Skeletal muscle cell (primary cell): ENCODE data around the gene COL13A1.

Source experiments
- DNase-seq: peaks from one replicate; pipeline ENCODE4 v3.0.0-alpha.2; 2010; ENCODE audit warnings: low read depth
- H3K4me3 ChIP-seq: 2 replicates; pipeline ENCODE4 v1.5.1; 2011; ENCODE audit warnings: low read depth, mild to moderate bottlenecking, control low read depth, low read length, moderate library complexity

The COL13A1 gene

GRCh38 chr10:69916118-69916517 is 114.4 kb downstream of the COL13A1 start:
- no peak for DNase-seq
- no peak overlapping the region for H3K4me3 ChIP-seq

GRCh38 chr10:69918036-69918435 is 116.3 kb downstream of the COL13A1 start:
- no peak for DNase-seq
- no peak overlapping the region for H3K4me3 ChIP-seq

- no peak for DNase-seq
- no peak overlapping the region for H3K4me3 ChIP-seq
Measured at GRCh38 chr10:69919250-69919649, 117.5 kb downstream of the COL13A1 start.

GRCh38 chr10:69925111-69925510 is 123.4 kb downstream of the COL13A1 start:
- no peak overlapping the region for H3K4me3 ChIP-seq
- DNase-seq, result no peak

- no peak overlapping the region for H3K4me3 ChIP-seq
- DNase-seq, result no peak
Measured at GRCh38 chr10:69928339-69928738, 126.6 kb downstream of the COL13A1 start.

GRCh38 chr10:69929575-69929974 is 127.9 kb downstream of the COL13A1 start:
- no peak overlapping the region for H3K4me3 ChIP-seq
- DNase-seq, result no peak

- no peak overlapping the region for H3K4me3 ChIP-seq
- DNase-seq, result no peak
Measured at GRCh38 chr10:69934768-69935167, 133.1 kb downstream of the COL13A1 start.

GRCh38 chr10:69936091-69936490 is 134.4 kb downstream of the COL13A1 start:
- no peak overlapping the region for H3K4me3 ChIP-seq
- DNase-seq, result no peak

GRCh38 chr10:69938541-69938991 is 136.9 kb downstream of the COL13A1 start:
- H3K4me3 ChIP-seq, result no peak overlapping the region
- no peak for DNase-seq

GRCh38 chr10:69939061-69939460 is 137.4 kb downstream of the COL13A1 start:
- no peak for DNase-seq
- no peak overlapping the region for H3K4me3 ChIP-seq

GRCh38 chr10:69939481-69939880 is 137.8 kb downstream of the COL13A1 start:
- H3K4me3 ChIP-seq, result no peak overlapping the region
- DNase-seq, result no peak

- no peak overlapping the region for H3K4me3 ChIP-seq
- DNase-seq, result no peak
Measured at GRCh38 chr10:69941730-69942129, 140.0 kb downstream of the COL13A1 start.

GRCh38 chr10:69943292-69943820 is 141.7 kb downstream of the COL13A1 start:
- no peak overlapping the region for H3K4me3 ChIP-seq
- DNase-seq, result no peak

- H3K4me3 ChIP-seq, result no peak overlapping the region
- no peak for DNase-seq
Measured at GRCh38 chr10:69944761-69945160, 143.1 kb downstream of the COL13A1 start.

- DNase-seq, result no peak
- H3K4me3 ChIP-seq, result no peak overlapping the region
Measured at GRCh38 chr10:69948261-69948660, 146.6 kb downstream of the COL13A1 start.

- H3K4me3 ChIP-seq, result no peak overlapping the region
Measured at GRCh38 chr10:69949770-69950169, 148.1 kb downstream of the COL13A1 start.

GRCh38 chr10:69951658-69952057 is 150.0 kb downstream of the COL13A1 start:
- no peak overlapping the region for H3K4me3 ChIP-seq
- DNase-seq, result no peak

More at GRCh38 chr10:69949770-69950169, 148.1 kb downstream of the COL13A1 start:
- DNase-seq, result no peak

GRCh38 chr10:69952069-69952800 is 150.5 kb downstream of the COL13A1 start:
- no peak overlapping the region for H3K4me3 ChIP-seq
- no peak for DNase-seq

GRCh38 chr10:69952821-69953221 is 151.1 kb downstream of the COL13A1 start:
- DNase-seq, result no peak
- no peak overlapping the region for H3K4me3 ChIP-seq

GRCh38 chr10:69953851-69954250 is 152.1 kb downstream of the COL13A1 start:
- DNase-seq, result no peak
- H3K4me3 ChIP-seq, result no peak overlapping the region

- DNase-seq, result no peak
- no peak overlapping the region for H3K4me3 ChIP-seq
Measured at GRCh38 chr10:69955211-69955805, 153.6 kb downstream of the COL13A1 start.
